Liver (tissue), 9 donors: ENCODE measurements around the gene RASGRP4. TPM values are rescaled to one million over a fixed set of nuclear protein-coding genes. Genes with fewer than 3 reads are reported as not detected.

Source experiments
- DNase-seq: peaks from one replicate; pipeline ENCODE4 v3.0.0-alpha.2; 2017; ENCODE audit warnings: low spot score
- H3K27ac ChIP-seq, 2 donors: one replicate each; pipeline ENCODE4 v1.7.0; 2013; ENCODE audit warnings: inconsistent platforms in 2 of 2, low read length in 2 of 2, control low read depth in 1 of 2, low read depth in 1 of 2, mild to moderate bottlenecking in 1 of 2
- H3K27me3 ChIP-seq, 4 donors: one replicate each; pipeline versions ENCODE4 v1.6.1 to v1.7.0; 2013; ENCODE audit warnings: low read length in 3 of 4, inconsistent platforms in 1 of 4, mild to moderate bottlenecking in 1 of 4, moderate library complexity in 1 of 4; ENCODE audit not compliant: control insufficient read depth in 4 of 4, insufficient read depth in 4 of 4
- H3K36me3 ChIP-seq, 4 donors: one replicate each; pipeline versions ENCODE4 v1.6.1 to v1.7.0; 2013; ENCODE audit warnings: low read length in 3 of 4, mild to moderate bottlenecking in 3 of 4, low read depth in 1 of 4, moderate library complexity in 1 of 4; ENCODE audit not compliant: control insufficient read depth in 4 of 4, insufficient read depth in 3 of 4
- H3K4me1 ChIP-seq, 4 donors: one replicate each; pipeline versions ENCODE4 v1.6.1 to v1.7.0; 2013; ENCODE audit warnings: low read length in 3 of 4, mild to moderate bottlenecking in 3 of 4, moderate library complexity in 1 of 4; ENCODE audit not compliant: control insufficient read depth in 4 of 4, insufficient read depth in 4 of 4
- H3K4me3 ChIP-seq, 3 donors: one replicate each; pipeline versions ENCODE4 v1.6.1 to v1.7.0; 2013; ENCODE audit warnings: low read length in 3 of 3, control low read depth in 1 of 3, low read depth in 1 of 3, mild to moderate bottlenecking in 1 of 3
- H3K9ac ChIP-seq, 2 donors: one replicate each; pipeline ENCODE4 v1.7.0; 2013; ENCODE audit warnings: low read length in 2 of 2, mild to moderate bottlenecking in 2 of 2, moderate library complexity in 2 of 2, control low read depth in 1 of 2, low read depth in 1 of 2
- H3K9me3 ChIP-seq, 4 donors: one replicate each; pipeline versions ENCODE4 v1.6.1 to v1.7.0; 2013; ENCODE audit warnings: low read length in 3 of 4; ENCODE audit not compliant: control insufficient read depth in 4 of 4
- EGR1 ChIP-seq, 2 donors: IDR thresholded peaks; 2 replicates each; pipeline ENCODE4 v1.6.1; 2016 to 2018; ENCODE audit warnings: antibody characterized with exemption in 2 of 2, low read depth in 2 of 2
- FOXA1 ChIP-seq: IDR thresholded peaks from 2 replicates; pipeline ENCODE4 v1.6.1; 2016; ENCODE audit warnings: antibody characterized with exemption
- FOXA2 ChIP-seq: IDR thresholded peaks from 2 replicates; pipeline ENCODE4 v1.6.1; 2016; ENCODE audit warnings: antibody characterized with exemption
- GABPA ChIP-seq, 2 donors: IDR thresholded peaks in 1 of 2; conservative IDR thresholded peaks in 1 of 2; 2 replicates each; pipeline ENCODE4 v1.6.1; 2016; ENCODE audit warnings: antibody characterized with exemption in 2 of 2, mild to moderate bottlenecking in 1 of 2, moderate library complexity in 1 of 2
- HNF4A ChIP-seq, 2 donors: conservative IDR thresholded peaks; 2 replicates each; pipeline ENCODE4 v1.6.1; 2016; ENCODE audit warnings: antibody characterized with exemption in 2 of 2, mild to moderate bottlenecking in 2 of 2
- HNF4G ChIP-seq: IDR thresholded peaks from 2 replicates; pipeline ENCODE4 v1.6.1; 2016; ENCODE audit warnings: antibody characterized with exemption
- JUND ChIP-seq, 2 donors: IDR thresholded peaks; 2 replicates each; pipeline ENCODE4 v1.6.1; 2016; ENCODE audit warnings: antibody characterized with exemption in 2 of 2
- NR2F2 ChIP-seq: IDR thresholded peaks from 2 replicates; pipeline ENCODE4 v1.6.1; 2016; ENCODE audit warnings: antibody characterized with exemption
- RAD21 ChIP-seq, 2 donors: IDR thresholded peaks; 2 replicates each; pipeline ENCODE4 v1.6.1; 2016; ENCODE audit warnings: antibody characterized with exemption in 2 of 2, mild to moderate bottlenecking in 2 of 2
- REST ChIP-seq: IDR thresholded peaks from 2 replicates; pipeline ENCODE4 v1.6.1; 2016; ENCODE audit warnings: antibody characterized with exemption, mild to moderate bottlenecking
- RXRA ChIP-seq, 2 donors: IDR thresholded peaks; 2 replicates each; pipeline ENCODE4 v1.6.1; 2017 to 2018; ENCODE audit warnings: antibody characterized with exemption in 2 of 2, mild to moderate bottlenecking in 1 of 2
- SP1 ChIP-seq: IDR thresholded peaks from 2 replicates; pipeline ENCODE4 v1.6.1; 2018; ENCODE audit warnings: antibody characterized with exemption, mild to moderate bottlenecking
- TAF1 ChIP-seq: conservative IDR thresholded peaks from 2 replicates; pipeline ENCODE4 v1.6.1; 2016; ENCODE audit warnings: antibody characterized with exemption, mild to moderate bottlenecking
- YY1 ChIP-seq: IDR thresholded peaks from 2 replicates; pipeline ENCODE4 v1.6.1; 2016; ENCODE audit warnings: antibody characterized with exemption, mild to moderate bottlenecking
- ZBTB33 ChIP-seq: IDR thresholded peaks from 2 replicates; pipeline ENCODE4 v1.6.1; 2016; ENCODE audit warnings: antibody characterized with exemption
- WGBS: extraction: QIAGEN DNeasy Blood & Tissue Kit; methylation state at CpG from one replicate; pipeline ENCODE4 v1.1.7; 2013; 5-methylcytosine and 5-hydroxymethylcytosine counted together
- polyA plus RNA-seq, 2 donors: library from polyadenylated mRNA; stranded (reverse) in 1 of 2; unstranded in 1 of 2; fragments of 200-250 nt in 1 of 2; fragments of >200 nt in 1 of 2; fragmentation: Nextera tagmentation in 1 of 2; extraction: Ambion mirVana in 1 of 2; gene quantifications; one replicate each; pipeline versions ENCODE4 v1.2.1 to v1.2.3, GENCODE V29; 2013 to 2015
- total RNA-seq, 2 donors: library from RNA; depleted of rRNA; stranded (reverse); fragments of >200 nt; gene quantifications; one replicate each; pipeline ENCODE4 v1.2.3, GENCODE V29; 2014
- TF ChIP-seq, protein P1 (sequence below): IDR thresholded peaks from 2 replicates; pipeline ENCODE4 v1.6.1; 2016; ENCODE audit warnings: antibody characterized with exemption
- TF ChIP-seq, protein P2 (sequence below): IDR thresholded peaks from 2 replicates; pipeline ENCODE4 v1.6.1; 2016; ENCODE audit warnings: antibody characterized with exemption
- TF ChIP-seq, protein P3 (sequence below): fragments of 150-350 bp; IDR thresholded peaks from 2 replicates; pipeline ENCODE4 v1.5.1; 2017; ENCODE audit warnings: improper control_type of control experiment, low read depth, low read length; ENCODE audit not compliant: missing input control
- donor health status: healthy.
- donor health status: healthy.
- donor health status: healthy.
- donor health status: healthy.
- donor health status: healthy.

Gene RASGRP4
- total and polyA plus RNA-seq, 4 donors = 0.60 to 2.4 (median 1.6) TPM

DNA sequence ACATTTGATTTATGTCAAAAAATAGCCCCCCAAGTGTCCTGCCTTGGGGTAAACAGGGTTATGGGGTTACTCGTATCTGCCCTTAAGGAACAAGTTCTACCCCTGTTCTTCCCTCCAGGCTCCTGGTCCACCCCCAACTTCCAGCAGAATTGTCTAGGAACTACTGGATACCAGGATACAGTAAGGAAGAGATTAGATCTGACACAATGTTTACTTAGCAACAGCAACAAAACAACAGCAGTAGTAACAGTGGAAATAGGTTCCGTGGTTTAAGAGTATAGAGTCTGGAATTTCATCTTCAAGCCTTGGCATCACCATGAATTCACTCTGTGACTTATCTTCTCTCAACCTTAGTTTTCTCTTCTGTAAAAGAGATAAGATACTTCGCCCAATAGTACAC, 24.9 kb downstream of the RASGRP4 start:
- Histone ChIP-seq H3K27me3 (no peaks in the 10 kb centered on the region), H3K9me3 (no peaks in the 10 kb centered on the region), H3K4me3 (no peak overlapping the region), H3K9ac (no peak overlapping the region), H3K27ac (no peak overlapping the region), H3K4me1 (peaks cover 0 to 7% (median 3%) of the 10 kb centered on the region in 4 donors), H3K36me3 (no peaks in the 10 kb centered on the region)
- TF ChIP-seq GABPA (IDR thresholded peaks at IDR 0.05 in 1 of 2, conservative IDR thresholded peaks at IDR 0.05 in 1 of 2) (no peak), JUND (IDR thresholded peaks at IDR 0.05) (no peak), FOXA1 (no peak)
- DNase-seq = no peak
- 77% methylated on average over 3 of the region's 3 CpGs for WGBS

- Histone ChIP-seq H3K9ac (no peak overlapping the region), H3K27me3 (no peaks in the 10 kb centered on the region), H3K4me1 (peaks cover 0 to 7% (median 3%) of the 10 kb centered on the region in 4 donors), H3K36me3 (no peaks in the 10 kb centered on the region), H3K27ac (no peak overlapping the region), H3K9me3 (no peaks in the 10 kb centered on the region), H3K4me3 (no peak overlapping the region)
- TF ChIP-seq, protein P1, sequence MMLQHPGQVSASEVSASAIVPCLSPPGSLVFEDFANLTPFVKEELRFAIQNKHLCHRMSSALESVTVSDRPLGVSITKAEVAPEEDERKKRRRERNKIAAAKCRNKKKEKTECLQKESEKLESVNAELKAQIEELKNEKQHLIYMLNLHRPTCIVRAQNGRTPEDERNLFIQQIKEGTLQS = no peak
- TF ChIP-seq GABPA (IDR thresholded peaks at IDR 0.05 in 1 of 2, conservative IDR thresholded peaks at IDR 0.05 in 1 of 2) = no peak
- TF ChIP-seq HNF4A (conservative IDR thresholded peaks at IDR 0.05) = no peak
- TF ChIP-seq EGR1 (IDR thresholded peaks at IDR 0.05; ENCODE audit: low read depth in 2 of 2) = no peak
- TF ChIP-seq RAD21 (IDR thresholded peaks at IDR 0.05) = no peak
- TF ChIP-seq TAF1 = no peak
- TF ChIP-seq, protein P2, sequence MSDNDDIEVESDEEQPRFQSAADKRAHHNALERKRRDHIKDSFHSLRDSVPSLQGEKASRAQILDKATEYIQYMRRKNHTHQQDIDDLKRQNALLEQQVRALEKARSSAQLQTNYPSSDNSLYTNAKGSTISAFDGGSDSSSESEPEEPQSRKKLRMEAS = no peak
- no peak for TF ChIP-seq FOXA2
- TF ChIP-seq FOXA1 = no peak
- no peak for TF ChIP-seq ZBTB33
- TF ChIP-seq JUND (IDR thresholded peaks at IDR 0.05) = no peak
- no peak for TF ChIP-seq YY1
- TF ChIP-seq NR2F2 = no peak
- no peak for TF ChIP-seq RXRA (IDR thresholded peaks at IDR 0.05)
- TF ChIP-seq, protein P3, sequence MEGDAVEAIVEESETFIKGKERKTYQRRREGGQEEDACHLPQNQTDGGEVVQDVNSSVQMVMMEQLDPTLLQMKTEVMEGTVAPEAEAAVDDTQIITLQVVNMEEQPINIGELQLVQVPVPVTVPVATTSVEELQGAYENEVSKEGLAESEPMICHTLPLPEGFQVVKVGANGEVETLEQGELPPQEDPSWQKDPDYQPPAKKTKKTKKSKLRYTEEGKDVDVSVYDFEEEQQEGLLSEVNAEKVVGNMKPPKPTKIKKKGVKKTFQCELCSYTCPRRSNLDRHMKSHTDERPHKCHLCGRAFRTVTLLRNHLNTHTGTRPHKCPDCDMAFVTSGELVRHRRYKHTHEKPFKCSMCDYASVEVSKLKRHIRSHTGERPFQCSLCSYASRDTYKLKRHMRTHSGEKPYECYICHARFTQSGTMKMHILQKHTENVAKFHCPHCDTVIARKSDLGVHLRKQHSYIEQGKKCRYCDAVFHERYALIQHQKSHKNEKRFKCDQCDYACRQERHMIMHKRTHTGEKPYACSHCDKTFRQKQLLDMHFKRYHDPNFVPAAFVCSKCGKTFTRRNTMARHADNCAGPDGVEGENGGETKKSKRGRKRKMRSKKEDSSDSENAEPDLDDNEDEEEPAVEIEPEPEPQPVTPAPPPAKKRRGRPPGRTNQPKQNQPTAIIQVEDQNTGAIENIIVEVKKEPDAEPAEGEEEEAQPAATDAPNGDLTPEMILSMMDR = no peak
- TF ChIP-seq SP1 = no peak
- TF ChIP-seq HNF4G = no peak
- TF ChIP-seq REST = no peak
- 77% methylated on average over 5 of the region's 5 CpGs for WGBS
- DNase-seq = no peak
Measured at GRCh38 chr19:38400361-38400760, 25.7 kb downstream of the RASGRP4 start.
